Endothelial cell of umbilical vein (primary cell): ENCODE measurements around the gene RANGAP1. TPM values are rescaled to one million over a fixed set of nuclear protein-coding genes. Genes with fewer than 3 reads are reported as not detected.

Experiments used
- BruUV-seq: library from RNA; stranded (reverse); fragments of 400-500 nt; replicated peaks from 2 replicates; lab custom pipeline; 2021; lab: Mats Ljungman, UMichigan
- CTCF ChIA-PET: fragments of 300-600, 350-600 bp; sonication (Branson Sonifier 250); formaldehyde crosslinking; loops from one replicate; lab custom pipeline; 2021; ENCODE audit warnings: antibody characterized with exemption, inconsistent platforms; lab: Charles Lee
- POLR2A ChIA-PET: fragments of 300-600, 350-600 bp; sonication (Branson Sonifier 250); formaldehyde crosslinking; loops from one replicate; lab custom pipeline; 2021; ENCODE audit warnings: antibody characterized with exemption, inconsistent platforms; lab: Charles Lee
- DNase-seq: peaks from one replicate; pipeline ENCODE4 v3.0.0-alpha.2; 2011; ENCODE audit warnings: low read depth, low spot score
- FAIRE-seq: peaks from 2 replicates; lab custom pipeline; 2011; peaks lifted over from hg19 to GRCh38; lab: Jason Lieb, UNC
- H2AFZ ChIP-seq: 2 replicates; pipeline ENCODE4 v1.6.0; 2012; ENCODE audit warnings: low read depth, low read length, control low read depth, inconsistent platforms
- H3K27ac ChIP-seq: 2 replicates; pipeline ENCODE4 v1.5.1; 2011; ENCODE audit warnings: low read depth, mild to moderate bottlenecking, control low read depth, low read length, moderate library complexity; ENCODE audit not compliant: insufficient read depth
- H3K27me3 ChIP-seq, 2 experiments: 2 replicates each; pipeline versions ENCODE4 v1.6.0 to v1.6.1; 2011; ENCODE audit warnings: low read length in 2 of 2, mixed read lengths in 1 of 2; ENCODE audit not compliant: control insufficient read depth in 2 of 2, insufficient read depth in 2 of 2
- H3K36me3 ChIP-seq, 2 experiments: 2 replicates in 1 of 2; 3 replicates in 1 of 2; pipeline ENCODE4 v1.5.1; 2011; ENCODE audit warnings: low read length in 2 of 2, mild to moderate bottlenecking in 1 of 2, moderate library complexity in 1 of 2; ENCODE audit not compliant: control insufficient read depth in 2 of 2, insufficient read depth in 2 of 2; ENCODE audit errors: extremely low read depth in 1 of 2
- H3K4me1 ChIP-seq: 3 replicates; pipeline ENCODE4 v1.5.1; 2011; ENCODE audit warnings: mild to moderate bottlenecking, low read length; ENCODE audit not compliant: control insufficient read depth, insufficient read depth; ENCODE audit errors: extremely low read depth
- H3K4me2 ChIP-seq: 2 replicates; pipeline ENCODE4 v1.6.1; 2011; ENCODE audit warnings: low read length, control low read depth, mixed read lengths; ENCODE audit not compliant: insufficient read depth
- H3K4me3 ChIP-seq, 3 experiments: fragments of 200-600 bp in 1 of 3; sonication (generic), shearing (Covaris generic) in 1 of 3; replicated peaks in 1 of 3; 2 replicates each; pipeline ENCODE4 v1.5.1; 2011 to 2016; ENCODE audit warnings: control low read depth in 3 of 3, low read length in 3 of 3, mild to moderate bottlenecking in 2 of 3, inconsistent platforms in 1 of 3, low read depth in 1 of 3, moderate library complexity in 1 of 3; ENCODE audit not compliant: insufficient read depth in 1 of 3
- H3K79me2 ChIP-seq: 2 replicates; pipeline ENCODE4 v1.6.0; 2012; ENCODE audit warnings: low read length, inconsistent platforms; ENCODE audit not compliant: control insufficient read depth, insufficient read depth
- H3K9ac ChIP-seq: replicated peaks from 2 replicates; pipeline ENCODE3; 2011; ENCODE audit warnings: low read length, control low read depth; ENCODE audit not compliant: insufficient read depth; ENCODE audit errors: extremely low read depth
- H3K9me1 ChIP-seq: replicated peaks from 3 replicates; pipeline ENCODE4 v1.6.0; 2011; ENCODE audit warnings: mild to moderate bottlenecking, low read length; ENCODE audit not compliant: control insufficient read depth, insufficient read depth; ENCODE audit errors: extremely low read depth
- H3K9me3 ChIP-seq: replicated peaks from 2 replicates; pipeline ENCODE4 v1.5.1; 2012; ENCODE audit warnings: low read length, inconsistent platforms; ENCODE audit not compliant: control insufficient read depth, insufficient read depth
- H4K20me1 ChIP-seq: replicated peaks from 2 replicates; pipeline ENCODE3; 2011; ENCODE audit warnings: mild to moderate bottlenecking, low read length; ENCODE audit not compliant: control insufficient read depth, insufficient read depth; ENCODE audit errors: extremely low read depth
- CTCF ChIP-seq, 2 donors: IDR thresholded peaks; 1 replicate in 1 of 2; 2 replicates in 1 of 2; pipeline ENCODE4 v1.5.1; 2011; ENCODE audit warnings: low read length in 2 of 2, mild to moderate bottlenecking in 2 of 2, moderate library complexity in 2 of 2, control low read depth in 1 of 2, inconsistent platforms in 1 of 2, low read depth in 1 of 2; ENCODE audit not compliant: insufficient read depth in 1 of 2; ENCODE audit errors: extremely low read depth in 1 of 2
- EZH2 ChIP-seq: IDR thresholded peaks from 2 replicates; pipeline ENCODE4 v1.6.1; 2012; ENCODE audit warnings: borderline replicate concordance, low read depth, mild to moderate bottlenecking, moderate library complexity, low read length, inconsistent platforms; ENCODE audit not compliant: severe bottlenecking
- GATA2 ChIP-seq: IDR thresholded peaks from 2 replicates; pipeline ENCODE4 v1.7.0; 2011; ENCODE audit warnings: low read depth, mild to moderate bottlenecking, moderate library complexity, mixed read lengths, low read length; ENCODE audit not compliant: insufficient read length, insufficient read depth
- MAX ChIP-seq: IDR thresholded peaks from 2 replicates; pipeline ENCODE4 v1.6.1; 2011; ENCODE audit not compliant: insufficient read depth, insufficient read length
- POLR2AphosphoS5 ChIP-seq: IDR thresholded peaks from 2 replicates; pipeline ENCODE4 v1.6.1; 2012; ENCODE audit warnings: low read depth, mild to moderate bottlenecking, control low read depth, low read length, moderate library complexity; ENCODE audit not compliant: insufficient read depth
- dilution Hi-C: fragments of 300-500 bp; cut with MboI; formaldehyde crosslinking; loops from one replicate; pipeline ENCODE4 v1.15.0; 2019; ENCODE audit warnings: low sequenced_read_pairs; ENCODE audit not compliant: extremely low pct_ligation_motif_present
- intact Hi-C: fragments of 100-400 bp; cut with micrococcal nuclease; formaldehyde crosslinking; loops from one replicate; pipeline ENCODE4 v1.10.0; 2022
- polyA plus RNA-seq, 4 experiments: library from polyadenylated mRNA; depleted of rRNA in 3 of 4; stranded (reverse) in 3 of 4; unstranded in 1 of 4; fragments of >200 nt; gene quantifications; 2 replicates each; pipeline versions ENCODE4 v1.2.1 to v1.2.3, GENCODE V29; 2011 to 2012; ENCODE audit warnings: missing spikeins in 1 of 4
- total RNA-seq: library from RNA; stranded (reverse); gene quantifications from 2 replicates; pipeline ENCODE4 v1.2.3, GENCODE V29; 2021

RANGAP1 gene
- total and polyA plus RNA-seq, 2 donors (not counting 3 experiments of a cell fraction or from before 2014, with no cell fraction given) = 169 to 182 TPM

GRCh38 chr22:41274856-41275255 is 11.1 kb downstream of the RANGAP1 start:
- dilution Hi-C loops = no loop called here

More at GRCh38 chr22:41274856-41275255, 11.1 kb downstream of the RANGAP1 start:
- Histone ChIP-seq H4K20me1 (no peaks in the 10 kb centered on the region), H3K9ac (no peak overlapping the region), H3K4me1 (no peaks in the 10 kb centered on the region), H3K4me2 (no peak overlapping the region), H3K36me3 (peaks cover 30 to 38% of the 10 kb centered on the region in 2 experiments), H2AFZ (no peak overlapping the region), H3K27ac (no peak overlapping the region), H3K9me3 (no peaks in the 10 kb centered on the region), H3K4me3 (no peak overlapping the region), H3K9me1 (no peaks in the 10 kb centered on the region), H3K79me2 (peaks cover 58% of the 10 kb centered on the region), H3K27me3 (no peaks in the 10 kb centered on the region)
- intact Hi-C loops = no loop called here
- FAIRE-seq (no peak), DNase-seq (no peak)
- no peak for TF ChIP-seq GATA2
- no peak for TF ChIP-seq EZH2
- no peak for TF ChIP-seq CTCF (IDR thresholded peaks at IDR 0.05; ENCODE audit: extremely low read depth in 1 of 2, insufficient read depth in 1 of 2, low read depth in 1 of 2, low read length in 2 of 2)
- no peak for TF ChIP-seq POLR2AphosphoS5
- no peak for TF ChIP-seq MAX
- BruUV-seq = no TSS peak
- CTCF ChIA-PET = no interaction called here
- POLR2A ChIA-PET = no interaction called here
